GM12878 (cell line): ENCODE data around the gene SYNGR1. TPM values are rescaled to one million over a fixed set of nuclear protein-coding genes. Genes with fewer than 3 reads are reported as not detected.

ENCODE experiments used
- ATAC-seq: fragments of 200-7000 bp; cut with Tn5 transposase; 3 replicates; pipeline ENCODE4 v1.9.1; 2020; ENCODE audit warnings: mild to moderate bottlenecking, moderate library complexity
- BruUV-seq: library from RNA; stranded (reverse); fragments of 400-500 nt; replicated peaks from 2 replicates; lab custom pipeline; 2021; lab: Mats Ljungman, UMichigan
- CTCF ChIA-PET: fragments of 300-600 bp; sonication (Branson Sonifier 250); formaldehyde crosslinking; extraction: SDS; loops from one replicate; lab custom pipeline; 2021; ENCODE audit warnings: inconsistent platforms; lab: Yijun Ruan, JAX
- POLR2A ChIA-PET: fragments of 350-600 bp; formaldehyde crosslinking; extraction: SDS; loops from one replicate; lab custom pipeline; 2021; ENCODE audit warnings: inconsistent platforms; lab: Charles Lee
- RAD21 ChIA-PET: fragments of 300-600 bp; sonication (Branson Sonifier 250); formaldehyde crosslinking; loops from one replicate; lab custom pipeline; 2023; ENCODE audit warnings: antibody characterized with exemption; ENCODE audit not compliant: unreplicated experiment; lab: Charles Lee
- SMC1A ChIA-PET: fragments of 300-600 bp; sonication (Branson Sonifier 250); formaldehyde crosslinking; loops from one replicate; lab custom pipeline; 2023; ENCODE audit not compliant: unreplicated experiment, uncharacterized antibody; lab: Charles Lee
- DNase-seq: peaks from one replicate; pipeline ENCODE4 v3.0.0-alpha.2; 2011; ENCODE audit warnings: low read depth, low spot score
- FAIRE-seq: peaks from 3 replicates; lab custom pipeline; 2011; peaks lifted over from hg19 to GRCh38; lab: Jason Lieb, UNC
- H2AFZ ChIP-seq: 2 replicates; pipeline ENCODE4 v1.6.0; 2011; ENCODE audit warnings: low read depth, low read length, control low read depth; ENCODE audit not compliant: control insufficient read depth
- H3K27ac ChIP-seq: 2 replicates; pipeline ENCODE4 v1.5.1; 2011; ENCODE audit warnings: control low read depth; ENCODE audit not compliant: control insufficient read depth, insufficient read depth
- H3K27me3 ChIP-seq, 2 experiments: replicated peaks in 1 of 2; 2 replicates each; pipeline versions ENCODE4 v1.6.0 to v1.6.1; 2011; ENCODE audit warnings: low read length in 1 of 2; ENCODE audit not compliant: control insufficient read depth in 2 of 2, insufficient read depth in 2 of 2
- H3K36me3 ChIP-seq, 2 experiments: 2 replicates each; pipeline ENCODE4 v1.5.1; 2011; ENCODE audit warnings: low read length in 1 of 2; ENCODE audit not compliant: control insufficient read depth in 2 of 2, insufficient read depth in 2 of 2
- H3K4me1 ChIP-seq: 2 replicates; pipeline ENCODE4 v1.6.1; 2011; ENCODE audit warnings: mild to moderate bottlenecking, low read length, moderate library complexity, mixed read lengths; ENCODE audit not compliant: control insufficient read depth, insufficient read depth
- H3K4me2 ChIP-seq: 2 replicates; pipeline ENCODE4 v1.6.0; 2011; ENCODE audit warnings: control low read depth; ENCODE audit not compliant: control insufficient read depth, insufficient read depth
- H3K4me3 ChIP-seq: fragments of 200-600 bp; sonication (generic); 2 replicates; pipeline ENCODE4 v1.5.1; 2016
- H3K79me2 ChIP-seq: 2 replicates; pipeline ENCODE4 v1.6.0; 2011; ENCODE audit warnings: low read length; ENCODE audit not compliant: control insufficient read depth, insufficient read depth
- H3K9ac ChIP-seq: 2 replicates; pipeline ENCODE4 v1.8.0; 2011; ENCODE audit warnings: low read length, control low read depth, mixed read lengths; ENCODE audit not compliant: control insufficient read depth, insufficient read depth
- H3K9me3 ChIP-seq: replicated peaks from 3 replicates; pipeline ENCODE4 v1.5.1; 2011; ENCODE audit warnings: mild to moderate bottlenecking, low read length; ENCODE audit not compliant: control insufficient read depth, insufficient read depth
- H4K20me1 ChIP-seq: 2 replicates; pipeline ENCODE4 v1.6.0; 2011; ENCODE audit not compliant: control insufficient read depth, insufficient read depth
- BCLAF1 ChIP-seq: fragments of 450-650 bp; IDR thresholded peaks from 2 replicates; pipeline ENCODE4 v1.6.1; 2017; ENCODE audit warnings: antibody characterized with exemption, mild to moderate bottlenecking, moderate library complexity
- EED ChIP-seq: sonication (generic); IDR thresholded peaks from 2 replicates; pipeline ENCODE4 v1.6.1; 2016; ENCODE audit warnings: antibody characterized with exemption, low read depth
- MEF2A ChIP-seq: IDR thresholded peaks from 2 replicates; pipeline ENCODE4 v1.6.1; 2011; ENCODE audit warnings: low read depth, mild to moderate bottlenecking, low read length, moderate library complexity; ENCODE audit not compliant: insufficient read depth
- NR2C2 ChIP-seq: IDR thresholded peaks from 2 replicates; pipeline ENCODE4 v1.6.1; 2011; ENCODE audit warnings: borderline replicate concordance, low read depth; ENCODE audit not compliant: control insufficient read depth, insufficient read length
- RAD51 ChIP-seq: fragments of 450-650 bp; IDR thresholded peaks from 2 replicates; pipeline ENCODE4 v1.6.1; 2016; ENCODE audit warnings: moderate library complexity, mild to moderate bottlenecking, inconsistent platforms
- RELA ChIP-seq: fragments of 450-650 bp; IDR thresholded peaks from 2 replicates; pipeline ENCODE4 v1.8.0; 2014; ENCODE audit warnings: borderline replicate concordance; ENCODE audit not compliant: partially characterized antibody
- YBX1 ChIP-seq: fragments of 450-650 bp; IDR thresholded peaks from 2 replicates; pipeline ENCODE4 v1.6.1; 2016; ENCODE audit warnings: antibody characterized with exemption
- ZNF622 ChIP-seq: fragments of 450-650 bp; IDR thresholded peaks from 2 replicates; pipeline ENCODE4 v1.6.1; 2017; ENCODE audit warnings: mild to moderate bottlenecking, inconsistent platforms
- WGBS: methylation state at CpG from one replicate; pipeline ENCODE4 v1.1.6; 2016; ENCODE audit warnings: low lambda C conversion rate; ENCODE audit not compliant: insufficient replicate concordance, insufficient coverage; ENCODE audit errors: missing lambda C conversion rate; 5-methylcytosine and 5-hydroxymethylcytosine counted together
- in situ Hi-C: fragments of 300-500 bp; cut with MboI; formaldehyde crosslinking; loops from 9 replicates; pipeline ENCODE4 v1.14.3; 2018; ENCODE audit warnings: mixed read lengths
- intact Hi-C: fragments of 100-400 bp; cut with micrococcal nuclease; formaldehyde crosslinking; loops from one replicate; pipeline ENCODE4 v1.14.2; 2022; ENCODE audit not compliant: unreplicated experiment
- polyA plus RNA-seq, 11 experiments: library from polyadenylated mRNA; depleted of rRNA in 4 of 11; unstranded in 6 of 11; stranded (reverse) in 5 of 11; fragments of >200 nt; fragmentation: Nextera tagmentation in 4 of 11; fragmentation: Illumina TruSeq in 1 of 11; extraction: Ambion mirVana in 4 of 11; extraction: Trizol in 1 of 11; gene quantifications; 1 replicate in 1 of 11; 2 replicates in 10 of 11; pipeline versions ENCODE4 v1.2.1 to v1.2.3, GENCODE V29; 2011 to 2016; ENCODE audit warnings: inconsistent platforms in 2 of 11, missing spikeins in 2 of 11, low read depth in 1 of 11
- total RNA-seq, 4 experiments: library from RNA; depleted of rRNA in 3 of 4; stranded (reverse); fragments of >200 nt in 3 of 4; fragmentation: Illumina TruSeq in 1 of 4; extraction: Trizol in 1 of 4; gene quantifications; 2 replicates each; pipeline versions ENCODE4 v1.2.1 to v1.2.3, GENCODE V29; 2013 to 2021
- TF ChIP-seq, protein P1 (sequence below): fragments of 150-350 bp; IDR thresholded peaks from 2 replicates; pipeline ENCODE4 v1.6.1; 2014; ENCODE audit warnings: mild to moderate bottlenecking, low read depth, low read length

Gene SYNGR1
- total and polyA plus RNA-seq, 10 of the 15 experiments (the other 5 are each of a cell fraction or from before 2014, with no cell fraction given), result 0.87 to 9.2 (median 3.5) TPM

GRCh38 chr22:39392341-39392948 lies 42.7 kb downstream of the SYNGR1 start:
- RAD21 ChIA-PET, result interaction anchor here (0.6 kb wide), 1 partner anchor 83 kb away, joined by 3 read pairs; no protein-coding TSS in a partner anchor
- H3K9me3 ChIP-seq, result no peaks in the 10 kb centered on the region
- no peaks in the 10 kb centered on the region for H4K20me1 ChIP-seq
- in situ Hi-C loops (no loop called here), intact Hi-C loops (no loop called here)
- H3K4me1 ChIP-seq, result no peaks in the 10 kb centered on the region
- FAIRE-seq (no peak), ATAC-seq (no peak), DNase-seq (no peak)
- POLR2A ChIA-PET, result interaction anchor here (0.7 to 1.3 kb wide), 2 partner anchors 12 to 31 kb away, joined by 3 to 4 read pairs; no protein-coding TSS in a partner anchor
- 41% methylated on average over 9 of the region's 9 CpGs for WGBS
- H3K36me3 ChIP-seq, result no peaks in the 10 kb centered on the region
- H2AFZ ChIP-seq, result no peak overlapping the region
- no peak overlapping the region for H3K27ac ChIP-seq
- H3K4me2 ChIP-seq, result no peak overlapping the region
- SMC1A ChIA-PET, result interaction anchor here (0.9 to 1.1 kb wide), 4 partner anchors 29 to 90 kb away, joined by 3 read pairs; no protein-coding TSS in a partner anchor
- H3K9ac ChIP-seq, result no peak overlapping the region
- TF ChIP-seq EED (no peak), NR2C2 (no peak), MEF2A (no peak), RAD51 (no peak), ZNF622 (no peak), YBX1 (no peak), BCLAF1 (no peak), RELA (no peak)
- TF ChIP-seq, protein P1, sequence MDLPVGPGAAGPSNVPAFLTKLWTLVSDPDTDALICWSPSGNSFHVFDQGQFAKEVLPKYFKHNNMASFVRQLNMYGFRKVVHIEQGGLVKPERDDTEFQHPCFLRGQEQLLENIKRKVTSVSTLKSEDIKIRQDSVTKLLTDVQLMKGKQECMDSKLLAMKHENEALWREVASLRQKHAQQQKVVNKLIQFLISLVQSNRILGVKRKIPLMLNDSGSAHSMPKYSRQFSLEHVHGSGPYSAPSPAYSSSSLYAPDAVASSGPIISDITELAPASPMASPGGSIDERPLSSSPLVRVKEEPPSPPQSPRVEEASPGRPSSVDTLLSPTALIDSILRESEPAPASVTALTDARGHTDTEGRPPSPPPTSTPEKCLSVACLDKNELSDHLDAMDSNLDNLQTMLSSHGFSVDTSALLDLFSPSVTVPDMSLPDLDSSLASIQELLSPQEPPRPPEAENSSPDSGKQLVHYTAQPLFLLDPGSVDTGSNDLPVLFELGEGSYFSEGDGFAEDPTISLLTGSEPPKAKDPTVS, result no peak
- H3K27me3 ChIP-seq, result no peaks in the 10 kb centered on the region
- H3K4me3 ChIP-seq, result no peak overlapping the region
- no TSS peak for BruUV-seq
- CTCF ChIA-PET, result interaction anchor here (0.6 to 1.6 kb wide), 7 partner anchors 14 to 1447 kb away, joined by 3 to 5 read pairs (median 4); no protein-coding TSS in a partner anchor
- H3K79me2 ChIP-seq, result no peaks in the 10 kb centered on the region
